ENCODE data around the gene PANX3. TPM values are rescaled to one million over a fixed set of nuclear protein-coding genes. Genes with fewer than 3 reads are reported as not detected.

The PANX3 gene
- total and polyA plus RNA-seq, 9 of the 15 experiments (the other 6 are each of a cell fraction or from before 2014, with no cell fraction given) = 0.09 to 0.69 (median 0.39) TPM

DNA sequence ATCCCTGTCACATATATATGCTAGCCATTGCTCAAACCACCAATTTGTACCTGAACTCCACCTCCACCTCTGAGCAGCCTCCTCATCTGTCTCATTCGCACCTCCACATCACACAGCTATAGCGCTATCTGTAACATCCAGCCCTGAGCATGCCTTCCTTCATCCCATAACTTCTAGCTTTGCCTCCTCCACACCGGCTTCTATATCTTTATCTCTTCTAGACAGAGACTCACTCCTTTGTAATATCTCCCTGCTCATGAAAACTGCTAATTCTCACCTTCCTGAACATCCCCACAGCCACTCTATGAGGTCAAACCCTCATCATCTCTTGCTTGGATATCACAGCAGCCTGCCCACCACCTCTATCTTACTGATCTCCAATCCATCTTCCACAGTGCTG, 56.4 kb downstream of the PANX3 start (continued):
- peak; percentile 98 for TF ChIP-seq ARID1B (IDR thresholded peaks at IDR 0.05)
- peak; percentile 88 for TF ChIP-seq MTA2 (IDR thresholded peaks at IDR 0.05; ENCODE audit: low read depth)
- TF ChIP-seq ZNF79 (CRISPR knock-in tag; IDR thresholded peaks at IDR 0.05; ENCODE audit: low read depth) = no peak
- peak; percentile 99 for TF ChIP-seq CBFA2T3 (IDR thresholded peaks at IDR 0.05)
- no peak for TF ChIP-seq CXXC5 (CRISPR knock-in tag; IDR thresholded peaks at IDR 0.05)
- TF ChIP-seq POLR2H (tag; IDR thresholded peaks at IDR 0.05; ENCODE audit: low read depth) = no peak
- TF ChIP-seq SOX6 (IDR thresholded peaks at IDR 0.05) = peak; percentile 87
- no peak for TF ChIP-seq SAP30 (IDR thresholded peaks at IDR 0.05; ENCODE audit: borderline replicate concordance, insufficient read depth, low read depth, low read length, poor library complexity, severe bottlenecking)
- peak; percentile 93 for TF ChIP-seq POLR2AphosphoS5 (IDR thresholded peaks at IDR 0.05; ENCODE audit: control insufficient read depth, insufficient read depth, low read depth, low read length)
- no peak for TF ChIP-seq SNRNP70 (optimal IDR thresholded peaks at IDR 0.05; ENCODE audit: low read depth, low read length)
- TF ChIP-seq, protein P1, sequence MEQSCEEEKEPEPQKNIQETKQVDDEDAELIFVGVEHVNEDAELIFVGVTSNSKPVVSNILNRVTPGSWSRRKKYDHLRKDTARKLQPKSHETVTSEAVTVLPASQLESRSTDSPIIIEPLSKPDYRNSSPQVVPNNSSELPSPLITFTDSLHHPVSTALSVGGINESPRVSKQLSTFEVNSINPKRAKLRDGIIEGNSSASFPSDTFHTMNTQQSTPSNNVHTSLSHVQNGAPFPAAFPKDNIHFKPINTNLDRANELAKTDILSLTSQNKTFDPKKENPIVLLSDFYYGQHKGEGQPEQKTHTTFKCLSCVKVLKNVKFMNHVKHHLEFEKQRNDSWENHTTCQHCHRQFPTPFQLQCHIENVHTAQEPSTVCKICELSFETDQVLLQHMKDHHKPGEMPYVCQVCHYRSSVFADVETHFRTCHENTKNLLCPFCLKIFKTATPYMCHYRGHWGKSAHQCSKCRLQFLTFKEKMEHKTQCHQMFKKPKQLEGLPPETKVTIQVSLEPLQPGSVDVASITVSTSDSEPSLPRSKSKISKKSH (CRISPR knock-in tag; IDR thresholded peaks at IDR 0.05) = no peak
- TF ChIP-seq, protein P2, sequence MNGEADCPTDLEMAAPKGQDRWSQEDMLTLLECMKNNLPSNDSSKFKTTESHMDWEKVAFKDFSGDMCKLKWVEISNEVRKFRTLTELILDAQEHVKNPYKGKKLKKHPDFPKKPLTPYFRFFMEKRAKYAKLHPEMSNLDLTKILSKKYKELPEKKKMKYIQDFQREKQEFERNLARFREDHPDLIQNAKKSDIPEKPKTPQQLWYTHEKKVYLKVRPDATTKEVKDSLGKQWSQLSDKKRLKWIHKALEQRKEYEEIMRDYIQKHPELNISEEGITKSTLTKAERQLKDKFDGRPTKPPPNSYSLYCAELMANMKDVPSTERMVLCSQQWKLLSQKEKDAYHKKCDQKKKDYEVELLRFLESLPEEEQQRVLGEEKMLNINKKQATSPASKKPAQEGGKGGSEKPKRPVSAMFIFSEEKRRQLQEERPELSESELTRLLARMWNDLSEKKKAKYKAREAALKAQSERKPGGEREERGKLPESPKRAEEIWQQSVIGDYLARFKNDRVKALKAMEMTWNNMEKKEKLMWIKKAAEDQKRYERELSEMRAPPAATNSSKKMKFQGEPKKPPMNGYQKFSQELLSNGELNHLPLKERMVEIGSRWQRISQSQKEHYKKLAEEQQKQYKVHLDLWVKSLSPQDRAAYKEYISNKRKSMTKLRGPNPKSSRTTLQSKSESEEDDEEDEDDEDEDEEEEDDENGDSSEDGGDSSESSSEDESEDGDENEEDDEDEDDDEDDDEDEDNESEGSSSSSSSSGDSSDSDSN (IDR thresholded peaks at IDR 0.05; ENCODE audit: borderline replicate concordance in 1 of 2, low read depth in 2 of 2, low read length in 2 of 2) = 0 out of 4 replicates have a peak, but pooled peaks of 1 of the 2 experiments have one; percentile 24
- TF ChIP-seq TRIM24 (IDR thresholded peaks at IDR 0.05) = peak; percentile 89 to 94
- TF ChIP-seq, protein P3, sequence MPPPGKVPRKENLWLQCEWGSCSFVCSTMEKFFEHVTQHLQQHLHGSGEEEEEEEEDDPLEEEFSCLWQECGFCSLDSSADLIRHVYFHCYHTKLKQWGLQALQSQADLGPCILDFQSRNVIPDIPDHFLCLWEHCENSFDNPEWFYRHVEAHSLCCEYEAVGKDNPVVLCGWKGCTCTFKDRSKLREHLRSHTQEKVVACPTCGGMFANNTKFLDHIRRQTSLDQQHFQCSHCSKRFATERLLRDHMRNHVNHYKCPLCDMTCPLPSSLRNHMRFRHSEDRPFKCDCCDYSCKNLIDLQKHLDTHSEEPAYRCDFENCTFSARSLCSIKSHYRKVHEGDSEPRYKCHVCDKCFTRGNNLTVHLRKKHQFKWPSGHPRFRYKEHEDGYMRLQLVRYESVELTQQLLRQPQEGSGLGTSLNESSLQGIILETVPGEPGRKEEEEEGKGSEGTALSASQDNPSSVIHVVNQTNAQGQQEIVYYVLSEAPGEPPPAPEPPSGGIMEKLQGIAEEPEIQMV (tag; conservative IDR thresholded peaks at IDR 0.05; ENCODE audit: low read depth) = no peak
- TF ChIP-seq, protein P4, sequence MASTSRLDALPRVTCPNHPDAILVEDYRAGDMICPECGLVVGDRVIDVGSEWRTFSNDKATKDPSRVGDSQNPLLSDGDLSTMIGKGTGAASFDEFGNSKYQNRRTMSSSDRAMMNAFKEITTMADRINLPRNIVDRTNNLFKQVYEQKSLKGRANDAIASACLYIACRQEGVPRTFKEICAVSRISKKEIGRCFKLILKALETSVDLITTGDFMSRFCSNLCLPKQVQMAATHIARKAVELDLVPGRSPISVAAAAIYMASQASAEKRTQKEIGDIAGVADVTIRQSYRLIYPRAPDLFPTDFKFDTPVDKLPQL (IDR thresholded peaks at IDR 0.05; ENCODE audit: extremely low read depth, insufficient read length) = no peak
- no peak for TF ChIP-seq ZNF239 (CRISPR knock-in tag; IDR thresholded peaks at IDR 0.05)
- no peak for TF ChIP-seq C11orf30 (IDR thresholded peaks at IDR 0.05; ENCODE audit: low read depth)
- TF ChIP-seq ZKSCAN8 (CRISPR knock-in tag; IDR thresholded peaks at IDR 0.05) = peak; percentile 38; the same call in 1 of the 2 replicates
- TF ChIP-seq PTBP1 (IDR thresholded peaks at IDR 0.05; ENCODE audit: low read depth, low read length) = no peak
- TF ChIP-seq TAF1 (IDR thresholded peaks at IDR 0.05; ENCODE audit: control insufficient read depth, extremely low read depth, insufficient read depth, low read length, severe bottlenecking) = no peak
- no peak for TF ChIP-seq PTRF (tag; IDR thresholded peaks at IDR 0.05)
- TF ChIP-seq PCBP2 (IDR thresholded peaks at IDR 0.05; ENCODE audit: low read depth, low read length, poor library complexity, severe bottlenecking) = no peak

Measured in K562 (cell line).